Measurements from ENCODE around the gene ARID5A. TPM values are rescaled to one million over a fixed set of nuclear protein-coding genes. Genes with fewer than 3 reads are reported as not detected.

Gene ARID5A
- total and polyA plus RNA-seq, 10 of the 15 experiments (the other 5 are each of a cell fraction or from before 2014, with no cell fraction given), result 0.76 to 87.1 (median 37.6) TPM

- TF ChIP-seq CUX1 (IDR thresholded peaks at IDR 0.05; ENCODE audit: insufficient replicate concordance, low read depth, low read length), result peak; percentile 89
- peak; percentile 64 for TF ChIP-seq EED (IDR thresholded peaks at IDR 0.05; ENCODE audit: low read depth)
- TF ChIP-seq ZNF687 (IDR thresholded peaks at IDR 0.05), result peak; percentile 33; the same call in 1 of the 2 replicates
- peak; percentile 62; the same call in 1 of the 2 replicates for TF ChIP-seq MYB (IDR thresholded peaks at IDR 0.05; ENCODE audit: borderline replicate concordance, low read depth, low read length)
Measured at GRCh38 chr2:96528006-96528699, 8.4 kb upstream of the ARID5A start (continued).

Data from GM12878 (cell line).